NCI-H446 (cell line): ENCODE results near the gene INPP4A.
A peak's percentile ranks its signal among the peaks of the same experiment; 100 is the strongest.

ENCODE experiments used
- DNase-seq, 2 experiments: peaks; one replicate each; lab custom pipeline; 2025; lab: John Stamatoyannopoulos, UW

The INPP4A gene

GRCh38 chr2:98563394-98563793 lies 118.7 kb downstream of the INPP4A start:
- DNase-seq = no peak

GRCh38 chr2:98564541-98565132 lies 120.0 kb downstream of the INPP4A start:
- no peak for DNase-seq

GRCh38 chr2:98565286-98565860 lies 120.7 kb downstream of the INPP4A start:
- DNase-seq = no peak

GRCh38 chr2:98565941-98566340 lies 121.3 kb downstream of the INPP4A start:
- no peak for DNase-seq

GRCh38 chr2:98568161-98568956 lies 123.7 kb downstream of the INPP4A start:
- no peak for DNase-seq

GRCh38 chr2:98569197-98569793 lies 124.6 kb downstream of the INPP4A start:
- peak; percentile 22 to 23 for DNase-seq

- no peak for DNase-seq
These were observed 125.3 kb downstream of the INPP4A start for GRCh38 chr2:98569915-98570314.

- DNase-seq = no peak
These were observed 125.7 kb downstream of the INPP4A start for GRCh38 chr2:98570356-98570755.

- DNase-seq = no peak
These were observed 126.6 kb downstream of the INPP4A start for GRCh38 chr2:98571121-98571701.

- DNase-seq = no peak
These were observed 127.1 kb downstream of the INPP4A start for GRCh38 chr2:98571796-98572195.

- no peak for DNase-seq
These were observed 127.6 kb downstream of the INPP4A start for GRCh38 chr2:98572211-98572610.

GRCh38 chr2:98572676-98573075 lies 128.0 kb downstream of the INPP4A start:
- no peak for DNase-seq

- DNase-seq = no peak
These were observed 128.8 kb downstream of the INPP4A start for GRCh38 chr2:98573426-98573825.

- no peak for DNase-seq
These were observed 132.1 kb downstream of the INPP4A start for GRCh38 chr2:98576666-98577312.

- DNase-seq = no peak
These were observed 132.7 kb downstream of the INPP4A start for GRCh38 chr2:98577313-98577712.

- no peak for DNase-seq
These were observed 133.6 kb downstream of the INPP4A start for GRCh38 chr2:98578231-98578630.

- DNase-seq = no peak
These were observed 135.3 kb downstream of the INPP4A start for GRCh38 chr2:98579926-98580325.

- DNase-seq = no peak
These were observed 136.1 kb downstream of the INPP4A start for GRCh38 chr2:98580656-98581284.

GRCh38 chr2:98582523-98582922 lies 137.9 kb downstream of the INPP4A start:
- no peak for DNase-seq

- no peak for DNase-seq
These were observed 138.6 kb downstream of the INPP4A start for GRCh38 chr2:98583276-98583675.

GRCh38 chr2:98583816-98584618 lies 139.4 kb downstream of the INPP4A start:
- no peak for DNase-seq
